Inflammatory macrophage treated with lipopolysaccharide for 4 hours (primary cell): Measurements from ENCODE around the gene PRAMEF1.
"Not testable (repeated sequence)": the region's sequence is repeated elsewhere in the genome, so short reads cannot be mapped to it uniquely, and the experiment has no call there.

Source experiments
- DNase-seq: peaks from one replicate; pipeline ENCODE4 v3.0.0-alpha.2; 2020

Gene PRAMEF1

GRCh38 chr1:12791097-12791496 is at the start of gene PRAMEF1:
PRAMEF1 (plus strand) TSS chr1:12791397; CDS start chr1:12793228, 1,831 bp downstream.
- not testable (repeated sequence) for DNase-seq

GRCh38 chr1:12741946-12742345 is 49.3 kb upstream of the PRAMEF1 start:
- DNase-seq = no peak

- DNase-seq = no peak
Observed at GRCh38 chr1:12745126-12745991, 45.8 kb upstream of the PRAMEF1 start.

GRCh38 chr1:12745992-12746323 is 45.2 kb upstream of the PRAMEF1 start, which contains the start of gene CFAP107:
CFAP107 (plus strand) TSS chr1:12746200; CDS start chr1:12746431, 231 bp downstream.
- DNase-seq = no peak

- DNase-seq = no peak
Observed at GRCh38 chr1:12748778-12749355, 42.3 kb upstream of the PRAMEF1 start.

- no peak for DNase-seq
Observed at GRCh38 chr1:12754738-12755137, 36.5 kb upstream of the PRAMEF1 start.

GRCh38 chr1:12756273-12756672 is 34.9 kb upstream of the PRAMEF1 start:
- no peak for DNase-seq

- DNase-seq = no peak
Observed at GRCh38 chr1:12756768-12757413, 34.3 kb upstream of the PRAMEF1 start.

GRCh38 chr1:12757836-12758235 is 33.4 kb upstream of the PRAMEF1 start:
- no peak for DNase-seq

- DNase-seq = no peak
Observed at GRCh38 chr1:12760256-12760795, 30.9 kb upstream of the PRAMEF1 start.

GRCh38 chr1:12761781-12762180 is 29.4 kb upstream of the PRAMEF1 start:
- DNase-seq = no peak

GRCh38 chr1:12762766-12763165 is 28.4 kb upstream of the PRAMEF1 start:
- no peak for DNase-seq

GRCh38 chr1:12763479-12763878 is 27.7 kb upstream of the PRAMEF1 start:
- no peak for DNase-seq

GRCh38 chr1:12764016-12764415 is 27.2 kb upstream of the PRAMEF1 start:
- DNase-seq = no peak

- DNase-seq = no peak
Observed at GRCh38 chr1:12769031-12769430, 22.2 kb upstream of the PRAMEF1 start.

GRCh38 chr1:12769976-12770505 is 21.2 kb upstream of the PRAMEF1 start:
- no peak for DNase-seq

GRCh38 chr1:12770620-12771019 is 20.6 kb upstream of the PRAMEF1 start:
- no peak for DNase-seq

- DNase-seq = no peak
Observed at GRCh38 chr1:12771186-12771585, 20.0 kb upstream of the PRAMEF1 start.

- DNase-seq = no peak
Observed at GRCh38 chr1:12772520-12772919, 18.7 kb upstream of the PRAMEF1 start.

- DNase-seq = no peak
Observed at GRCh38 chr1:12773438-12773837, 17.8 kb upstream of the PRAMEF1 start, which contains the start of gene PRAMEF12. PRAMEF12 (plus strand) TSS chr1:12773738; CDS start chr1:12774868, 1,130 bp downstream.

GRCh38 chr1:12774801-12775345 is 16.3 kb upstream of the PRAMEF1 start:
- no peak for DNase-seq

GRCh38 chr1:12775443-12775842 is 15.8 kb upstream of the PRAMEF1 start:
- DNase-seq = no peak
